IMR-90 (cell line): ENCODE data around the gene C16orf86. TPM values are rescaled to one million over a fixed set of nuclear protein-coding genes. Genes with fewer than 3 reads are reported as not detected.

Experiments used
- ATAC-seq: fragments of 200-7000 bp; cut with Tn5 transposase; 2 replicates; pipeline ENCODE4 v1.9.1; 2020; ENCODE audit warnings: low read depth, mild to moderate bottlenecking, moderate library complexity
- BruUV-seq: library from RNA; stranded (reverse); fragments of 400-500 nt; replicated peaks from 2 replicates; lab custom pipeline; 2021; lab: Mats Ljungman, UMichigan
- CTCF ChIA-PET: fragments of 300-600 bp; formaldehyde crosslinking; extraction: SDS; loops from one replicate; lab custom pipeline; 2021; ENCODE audit warnings: antibody characterized with exemption; lab: Yijun Ruan, JAX
- POLR2A ChIA-PET: fragments of 300-600 bp; sonication (Branson Sonifier 250); formaldehyde crosslinking; loops from one replicate; lab custom pipeline; 2022; ENCODE audit warnings: antibody characterized with exemption; ENCODE audit not compliant: unreplicated experiment; lab: Charles Lee
- DNase-seq: peaks from one replicate; pipeline ENCODE4 v3.0.0; 2013
- H2AFZ ChIP-seq: replicated peaks from 2 replicates; pipeline ENCODE3; 2013; ENCODE audit warnings: low read length, mild to moderate bottlenecking; ENCODE audit not compliant: poor library complexity
- H2AK5ac ChIP-seq: 2 replicates; pipeline ENCODE4 v1.6.1; 2013; ENCODE audit warnings: low read depth, low read length, inconsistent platforms
- H2AK9ac ChIP-seq: replicated peaks from 2 replicates; pipeline ENCODE3; 2013; ENCODE audit warnings: mild to moderate bottlenecking, low read depth, low read length, moderate library complexity; ENCODE audit not compliant: poor library complexity
- H2BK120ac ChIP-seq: 2 replicates; pipeline ENCODE4 v1.6.1; 2013; ENCODE audit warnings: low read depth, low read length, inconsistent platforms
- H2BK15ac ChIP-seq: 3 replicates; pipeline ENCODE4 v1.6.1; 2013; ENCODE audit warnings: low read depth, low read length, inconsistent platforms
- H2BK20ac ChIP-seq: 2 replicates; pipeline ENCODE4 v1.6.1; 2013; ENCODE audit warnings: low read depth, mild to moderate bottlenecking, inconsistent platforms, low read length, moderate library complexity
- H2BK5ac ChIP-seq: 2 replicates; pipeline ENCODE4 v1.6.1; 2013; ENCODE audit warnings: mild to moderate bottlenecking, low read depth, low read length, inconsistent platforms; ENCODE audit not compliant: poor library complexity, severe bottlenecking
- H3K14ac ChIP-seq: replicated peaks from 2 replicates; pipeline ENCODE4 v1.6.1; 2013; ENCODE audit warnings: low read depth, low read length, inconsistent platforms
- H3K18ac ChIP-seq: 2 replicates; pipeline ENCODE4 v1.6.1; 2013; ENCODE audit warnings: low read depth, low read length, control low read depth
- H3K23ac ChIP-seq: 2 replicates; pipeline ENCODE4 v1.6.1; 2013; ENCODE audit warnings: low read depth, low read length, inconsistent platforms
- H3K27ac ChIP-seq: 2 replicates; pipeline ENCODE4 v1.5.1; 2013; ENCODE audit warnings: mild to moderate bottlenecking, control low read depth, low read length; ENCODE audit not compliant: insufficient read depth
- H3K27me3 ChIP-seq: 2 replicates; pipeline ENCODE4 v1.6.1; 2013; ENCODE audit warnings: low read length; ENCODE audit not compliant: control insufficient read depth, insufficient read depth
- H3K36me3 ChIP-seq: 2 replicates; pipeline ENCODE4 v1.6.1; 2013; ENCODE audit warnings: low read length, mixed read lengths; ENCODE audit not compliant: control insufficient read depth, insufficient read depth
- H3K4ac ChIP-seq: 2 replicates; pipeline ENCODE4 v1.6.1; 2013; ENCODE audit warnings: low read depth, low read length, inconsistent platforms
- H3K4me1 ChIP-seq: 2 replicates; pipeline ENCODE4 v1.6.1; 2013; ENCODE audit warnings: low read length, mixed read lengths; ENCODE audit not compliant: control insufficient read depth, insufficient read depth
- H3K4me2 ChIP-seq: 2 replicates; pipeline ENCODE4 v1.6.1; 2013; ENCODE audit warnings: low read depth, mild to moderate bottlenecking, control low read depth, low read length, moderate library complexity
- H3K4me3 ChIP-seq: 2 replicates; pipeline ENCODE4 v1.5.1; 2013; ENCODE audit warnings: low read depth, mild to moderate bottlenecking, control low read depth, low read length, moderate library complexity; ENCODE audit not compliant: insufficient read depth
- H3K56ac ChIP-seq: 2 replicates; pipeline ENCODE4 v1.6.1; 2013; ENCODE audit warnings: low read length, inconsistent platforms; ENCODE audit not compliant: insufficient read depth; ENCODE audit errors: extremely low read depth
- H3K79me1 ChIP-seq, 2 experiments: 2 replicates each; pipeline ENCODE4 v1.6.1; 2013; ENCODE audit warnings: low read length in 2 of 2, inconsistent platforms in 1 of 2, low read depth in 1 of 2
- H3K9ac ChIP-seq: 2 replicates; pipeline ENCODE4 v1.6.1; 2013; ENCODE audit warnings: low read depth, low read length, control low read depth
- H3K9me1 ChIP-seq: 2 replicates; pipeline ENCODE4 v1.6.1; 2013; ENCODE audit warnings: low read length, inconsistent platforms; ENCODE audit not compliant: insufficient read depth
- H3K9me3 ChIP-seq: 2 replicates; pipeline ENCODE4 v1.6.1; 2013; ENCODE audit warnings: low read length; ENCODE audit not compliant: control insufficient read depth, insufficient read depth
- H4K20me1 ChIP-seq: 2 replicates; pipeline ENCODE4 v1.6.1; 2013; ENCODE audit warnings: low read length, inconsistent platforms; ENCODE audit not compliant: insufficient read depth
- H4K5ac ChIP-seq: 2 replicates; pipeline ENCODE4 v1.6.1; 2013; ENCODE audit warnings: mild to moderate bottlenecking, low read depth, low read length, control low read depth
- H4K8ac ChIP-seq, 2 experiments: 2 replicates each; pipeline ENCODE4 v1.6.1; 2013; ENCODE audit warnings: low read depth in 2 of 2, low read length in 2 of 2, control low read depth in 1 of 2, inconsistent platforms in 1 of 2
- H4K91ac ChIP-seq: 2 replicates; pipeline ENCODE4 v1.6.1; 2013; ENCODE audit warnings: low read depth, low read length, inconsistent platforms; ENCODE audit not compliant: insufficient read depth
- CEBPB ChIP-seq: IDR thresholded peaks from 2 replicates; pipeline ENCODE4 v1.6.1; 2012; ENCODE audit warnings: low read depth, low read length, improper control_type of control experiment
- CHD1 ChIP-seq: IDR thresholded peaks from 2 replicates; pipeline ENCODE4 v1.6.1; 2012; ENCODE audit warnings: low read depth, low read length, improper control_type of control experiment
- MAZ ChIP-seq: IDR thresholded peaks from 2 replicates; pipeline ENCODE4 v1.6.1; 2012; ENCODE audit warnings: low read depth, mild to moderate bottlenecking, low read length, improper control_type of control experiment, moderate library complexity, borderline replicate concordance
- NFE2L2 ChIP-seq: fragments of 150-350 bp; IDR thresholded peaks from 2 replicates; pipeline ENCODE4 v1.6.1; 2016; ENCODE audit warnings: low read depth, mild to moderate bottlenecking, low read length
- RFX5 ChIP-seq: IDR thresholded peaks from 2 replicates; pipeline ENCODE4 v1.8.0; 2012; ENCODE audit warnings: low read depth, mild to moderate bottlenecking, low read length, moderate library complexity
- WGBS, 2 experiments: methylation state at CpG; one replicate each; pipeline versions ENCODE4 v1.1.5 to v1.1.7; 2013; ENCODE audit warnings: missing lambda C conversion rate in 2 of 2; ENCODE audit not compliant: insufficient read length in 1 of 2; ENCODE audit errors: extremely low coverage in 2 of 2; 5-methylcytosine and 5-hydroxymethylcytosine counted together
- dilution Hi-C: fragments of 300-500 bp; cut with HindIII; formaldehyde crosslinking; loops from one replicate; pipeline ENCODE4 v1.14.3; 2018; ENCODE audit warnings: low sequenced_read_pairs; ENCODE audit not compliant: unreplicated experiment
- in situ Hi-C: fragments of 300-500 bp; cut with MboI; formaldehyde crosslinking; loops from 3 replicates; pipeline ENCODE4 v1.14.3; 2019; ENCODE audit warnings: low sequenced_read_pairs, inconsistent platforms, mixed read lengths
- intact Hi-C: fragments of 100-400 bp; cut with micrococcal nuclease; formaldehyde crosslinking; loops from 2 replicates; pipeline ENCODE4 v1.10.0; 2022
- polyA plus RNA-seq, 3 experiments: library from polyadenylated mRNA; depleted of rRNA; stranded (reverse); fragments of >200 nt; gene quantifications; 2 replicates each; pipeline ENCODE4 v1.2.3, GENCODE V29; 2012; ENCODE audit warnings: low replicate concordance in 1 of 3
- total RNA-seq: library from RNA; depleted of rRNA; stranded (reverse); fragments of >200 nt; gene quantifications from 2 replicates; pipeline ENCODE4 v1.2.3, GENCODE V29; 2012
- TF ChIP-seq, protein P1 (sequence below): fragments of 150-350 bp; IDR thresholded peaks from 2 replicates; pipeline ENCODE4 v1.6.1; 2017; ENCODE audit warnings: mild to moderate bottlenecking, antibody characterized with exemption, low read length, low read depth
- TF ChIP-seq, protein P2 (sequence below): conservative IDR thresholded peaks from 2 replicates; pipeline ENCODE4 v1.5.1; 2012; ENCODE audit warnings: mild to moderate bottlenecking, low read depth, low read length, improper control_type of control experiment
- TF ChIP-seq, protein P3 (sequence below): fragments of 150-350 bp; IDR thresholded peaks from 2 replicates; pipeline ENCODE4 v1.6.1; 2016; ENCODE audit warnings: low read depth, mild to moderate bottlenecking, low read length, moderate library complexity, borderline replicate concordance

The C16orf86 gene
- total and polyA plus RNA-seq, 2 of the 4 experiments (the other 2 are of a cell fraction) = 0.54 to 0.70 TPM

DNA sequence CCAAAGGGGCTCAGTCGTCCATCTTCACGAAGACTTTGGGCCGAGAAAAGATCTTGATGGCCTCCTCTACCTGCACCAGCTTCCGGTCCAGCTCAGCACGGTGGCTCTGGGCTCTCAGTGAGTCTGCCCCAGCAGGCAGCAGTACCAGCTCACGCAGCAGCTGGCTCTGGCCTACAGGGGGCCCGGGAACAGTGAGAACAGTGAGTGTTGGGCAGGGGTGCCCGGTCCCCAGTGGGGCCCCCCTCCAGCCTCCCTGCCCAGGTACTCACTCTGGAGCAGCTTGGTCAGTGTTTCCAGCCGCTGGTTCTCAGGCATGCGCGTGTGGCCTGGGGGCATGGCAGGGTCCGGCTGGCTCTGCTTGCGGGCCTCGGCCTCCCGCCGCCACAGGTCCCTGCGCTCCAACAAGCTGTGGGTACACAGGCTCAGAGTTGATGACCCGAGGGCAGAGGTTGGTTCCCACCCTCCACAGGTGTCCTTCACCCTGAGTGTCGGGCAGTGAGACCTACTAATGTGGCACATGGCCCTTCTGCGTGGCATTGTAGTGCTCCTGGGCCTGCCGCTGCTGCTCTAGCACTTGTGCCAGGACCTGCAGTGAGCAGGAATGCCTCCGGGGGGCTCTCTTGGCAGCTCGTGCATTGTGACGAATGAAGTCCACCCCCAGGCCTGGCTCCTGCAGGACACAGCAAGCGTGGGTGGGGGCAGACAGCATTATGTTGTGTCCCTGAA, 3.3 kb upstream of the C16orf86 start:
- H2AFZ ChIP-seq = no peak overlapping the region
- POLR2A ChIA-PET = no interaction called here
- TF ChIP-seq, protein P1, sequence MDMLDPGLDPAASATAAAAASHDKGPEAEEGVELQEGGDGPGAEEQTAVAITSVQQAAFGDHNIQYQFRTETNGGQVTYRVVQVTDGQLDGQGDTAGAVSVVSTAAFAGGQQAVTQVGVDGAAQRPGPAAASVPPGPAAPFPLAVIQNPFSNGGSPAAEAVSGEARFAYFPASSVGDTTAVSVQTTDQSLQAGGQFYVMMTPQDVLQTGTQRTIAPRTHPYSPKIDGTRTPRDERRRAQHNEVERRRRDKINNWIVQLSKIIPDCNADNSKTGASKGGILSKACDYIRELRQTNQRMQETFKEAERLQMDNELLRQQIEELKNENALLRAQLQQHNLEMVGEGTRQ = no peak
- TF ChIP-seq RFX5 (no peak), MAZ (no peak), CHD1 (no peak), CEBPB (no peak), NFE2L2 (no peak)
- TF ChIP-seq, protein P2, sequence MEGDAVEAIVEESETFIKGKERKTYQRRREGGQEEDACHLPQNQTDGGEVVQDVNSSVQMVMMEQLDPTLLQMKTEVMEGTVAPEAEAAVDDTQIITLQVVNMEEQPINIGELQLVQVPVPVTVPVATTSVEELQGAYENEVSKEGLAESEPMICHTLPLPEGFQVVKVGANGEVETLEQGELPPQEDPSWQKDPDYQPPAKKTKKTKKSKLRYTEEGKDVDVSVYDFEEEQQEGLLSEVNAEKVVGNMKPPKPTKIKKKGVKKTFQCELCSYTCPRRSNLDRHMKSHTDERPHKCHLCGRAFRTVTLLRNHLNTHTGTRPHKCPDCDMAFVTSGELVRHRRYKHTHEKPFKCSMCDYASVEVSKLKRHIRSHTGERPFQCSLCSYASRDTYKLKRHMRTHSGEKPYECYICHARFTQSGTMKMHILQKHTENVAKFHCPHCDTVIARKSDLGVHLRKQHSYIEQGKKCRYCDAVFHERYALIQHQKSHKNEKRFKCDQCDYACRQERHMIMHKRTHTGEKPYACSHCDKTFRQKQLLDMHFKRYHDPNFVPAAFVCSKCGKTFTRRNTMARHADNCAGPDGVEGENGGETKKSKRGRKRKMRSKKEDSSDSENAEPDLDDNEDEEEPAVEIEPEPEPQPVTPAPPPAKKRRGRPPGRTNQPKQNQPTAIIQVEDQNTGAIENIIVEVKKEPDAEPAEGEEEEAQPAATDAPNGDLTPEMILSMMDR = peak; percentile 35; the same call in 1 of the 2 replicates
- TF ChIP-seq, protein P3, sequence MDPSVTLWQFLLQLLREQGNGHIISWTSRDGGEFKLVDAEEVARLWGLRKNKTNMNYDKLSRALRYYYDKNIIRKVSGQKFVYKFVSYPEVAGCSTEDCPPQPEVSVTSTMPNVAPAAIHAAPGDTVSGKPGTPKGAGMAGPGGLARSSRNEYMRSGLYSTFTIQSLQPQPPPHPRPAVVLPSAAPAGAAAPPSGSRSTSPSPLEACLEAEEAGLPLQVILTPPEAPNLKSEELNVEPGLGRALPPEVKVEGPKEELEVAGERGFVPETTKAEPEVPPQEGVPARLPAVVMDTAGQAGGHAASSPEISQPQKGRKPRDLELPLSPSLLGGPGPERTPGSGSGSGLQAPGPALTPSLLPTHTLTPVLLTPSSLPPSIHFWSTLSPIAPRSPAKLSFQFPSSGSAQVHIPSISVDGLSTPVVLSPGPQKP = no peak

More for the DNA sequence above, 3.3 kb upstream of the C16orf86 start:
- peaks cover 4% of the 10 kb centered on the region for H3K9me1 ChIP-seq
- no peak overlapping the region for H3K23ac ChIP-seq
- H3K9me3 ChIP-seq = no peaks in the 10 kb centered on the region
- H3K4me1 ChIP-seq = peaks cover 18% of the 10 kb centered on the region
- no peak overlapping the region for H3K4ac ChIP-seq
- H3K79me1 ChIP-seq = peaks cover 11 to 29% of the 10 kb centered on the region in 2 experiments
- no peak overlapping the region for H2BK20ac ChIP-seq
- DNase-seq (no peak), ATAC-seq (no peak)
- no peak overlapping the region for H4K5ac ChIP-seq
- H2BK15ac ChIP-seq = no peak overlapping the region
- WGBS, 2 experiments = 89% methylated on average over 8 of the region's 25 CpGs; no CpG with 5 or more reads in 1 of the 2 experiments
- H2BK120ac ChIP-seq = no peak overlapping the region
- no peak overlapping the region for H4K8ac ChIP-seq
- no peak overlapping the region for H4K91ac ChIP-seq
- no TSS peak for BruUV-seq
- H2AK5ac ChIP-seq = no peak overlapping the region
- H4K20me1 ChIP-seq = peaks cover 7% of the 10 kb centered on the region
- dilution Hi-C loops (no loop called here), intact Hi-C loops (no loop called here), in situ Hi-C loops (loop anchor here (10.0 kb wide), 1 partner anchor 139 kb away; the partner anchor contains the start of gene RIPOR1)
- no peak overlapping the region for H3K4me2 ChIP-seq
- no peaks in the 10 kb centered on the region for H3K27me3 ChIP-seq
- no peak overlapping the region for H3K9ac ChIP-seq
- H3K4me3 ChIP-seq = no peak overlapping the region
- H3K56ac ChIP-seq = no peak overlapping the region
- no peak overlapping the region for H3K27ac ChIP-seq
- no peak overlapping the region for H2AK9ac ChIP-seq
- no peak overlapping the region for H3K14ac ChIP-seq
- peaks cover 2% of the 10 kb centered on the region; the same call in 1 of the 2 replicates for H3K36me3 ChIP-seq
- H2BK5ac ChIP-seq = no peak overlapping the region
- CTCF ChIA-PET = interaction anchor here (1.5 kb wide), 1 partner anchor 142 kb away, joined by 4 read pairs; no protein-coding TSS in a partner anchor
- H3K18ac ChIP-seq = no peak overlapping the region
